Fibroblast of pulmonary artery (primary cell): ENCODE results near the gene RBKS.

ENCODE experiments used
- DNase-seq: peaks from one replicate; pipeline ENCODE4 v3.0.0-alpha.2; 2010; ENCODE audit warnings: low read depth
- H3K4me3 ChIP-seq: replicated peaks from 2 replicates; pipeline ENCODE4 v1.5.1; 2011; ENCODE audit warnings: low read depth, mild to moderate bottlenecking, control low read depth, low read length, moderate library complexity
- CTCF ChIP-seq: IDR thresholded peaks from 2 replicates; pipeline ENCODE4 v1.5.1; 2011; ENCODE audit warnings: mild to moderate bottlenecking, control low read depth, low read length, inconsistent platforms; ENCODE audit errors: missing control alignments

RBKS gene

GRCh38 chr2:27915191-27915590 is 25.0 kb upstream of the RBKS start:
- TF ChIP-seq CTCF, result no peak
- H3K4me3 ChIP-seq, result no peak overlapping the region
- peak; percentile 34 for DNase-seq

GRCh38 chr2:27914805-27915175 is 24.6 kb upstream of the RBKS start:
- H3K4me3 ChIP-seq, result no peak overlapping the region
- TF ChIP-seq CTCF, result no peak
- no peak for DNase-seq

- DNase-seq, result no peak
- H3K4me3 ChIP-seq, result no peak overlapping the region
- TF ChIP-seq CTCF, result no peak
Measured at GRCh38 chr2:27914041-27914804, 24.0 kb upstream of the RBKS start.

GRCh38 chr2:27912512-27912911 is 22.3 kb upstream of the RBKS start:
- H3K4me3 ChIP-seq, result no peak overlapping the region
- DNase-seq, result no peak
- no peak for TF ChIP-seq CTCF

- no peak for DNase-seq
- no peak overlapping the region for H3K4me3 ChIP-seq
- TF ChIP-seq CTCF, result no peak
Measured at GRCh38 chr2:27911458-27912210, 21.4 kb upstream of the RBKS start.

GRCh38 chr2:27909901-27910300 is 19.7 kb upstream of the RBKS start:
- DNase-seq, result no peak
- no peak for TF ChIP-seq CTCF
- no peak overlapping the region for H3K4me3 ChIP-seq
